ENCODE data around the gene PTPRT.

Gene PTPRT

DNA sequence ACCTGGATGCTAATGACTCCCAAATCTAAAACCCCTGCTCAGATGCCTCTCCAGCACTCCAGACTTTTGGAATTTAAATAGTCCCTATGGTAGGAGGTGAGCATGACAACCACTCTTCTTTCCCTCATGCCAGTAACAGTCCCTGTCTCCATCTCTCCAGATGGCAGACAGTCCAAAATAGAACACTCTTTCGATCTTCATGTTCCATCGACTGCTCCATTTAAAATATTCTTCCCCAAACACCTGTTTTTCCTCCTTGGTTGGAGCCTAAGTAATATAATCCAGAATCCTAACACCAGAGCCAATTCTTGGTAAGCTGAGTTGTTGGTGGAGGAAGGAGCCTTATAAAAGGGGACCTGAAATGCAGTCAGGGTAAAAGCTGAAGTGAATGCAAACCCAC, 848.1 kb downstream of the PTPRT start:
- Histone ChIP-seq H3K36me3 (ENCODE audit: insufficient read depth, low read depth, low read length) (no peaks in the 10 kb centered on the region), H3K27me3 (ENCODE audit: insufficient read depth, low read length) (no peaks in the 10 kb centered on the region), H3K27ac (ENCODE audit: low read length) (no peak overlapping the region), H3K4me1 (ENCODE audit: insufficient read depth, low read length) (no peaks in the 10 kb centered on the region), H3K9me3 (ENCODE audit: insufficient read depth, low read depth, low read length) (no peaks in the 10 kb centered on the region), H3K9ac (ENCODE audit: low read depth, low read length) (no peak overlapping the region), H3K4me3 (ENCODE audit: low read length) (no peak overlapping the region)

DNA sequence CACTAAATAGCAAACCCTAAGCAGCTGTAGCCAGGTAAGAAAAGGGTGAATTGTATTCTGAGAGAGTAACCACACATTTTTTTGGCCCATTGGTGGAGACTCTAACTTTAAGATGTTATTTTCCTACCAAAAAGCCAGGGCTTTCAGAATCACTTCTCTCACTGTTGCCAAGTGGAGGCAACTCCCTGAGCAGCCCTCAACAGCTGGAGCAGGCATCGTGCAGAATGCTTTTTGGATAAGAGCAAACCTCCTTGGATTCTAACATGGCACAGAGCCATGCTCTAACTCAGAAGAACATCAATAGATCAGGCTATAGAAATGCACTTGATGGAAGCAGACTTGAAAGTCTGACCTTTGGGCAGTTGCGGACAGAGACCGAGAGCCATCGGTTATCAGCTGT, 849.3 kb downstream of the PTPRT start:
- no peak overlapping the region for H3K4me3 ChIP-seq (ENCODE audit: low read length)
- no peaks in the 10 kb centered on the region for H3K36me3 ChIP-seq (ENCODE audit: insufficient read depth, low read depth, low read length)
- no peaks in the 10 kb centered on the region for H3K9me3 ChIP-seq (ENCODE audit: insufficient read depth, low read depth, low read length)
- no peaks in the 10 kb centered on the region for H3K27me3 ChIP-seq (ENCODE audit: insufficient read depth, low read length)
- no peak overlapping the region for H3K27ac ChIP-seq (ENCODE audit: low read length)
- H3K9ac ChIP-seq (ENCODE audit: low read depth, low read length): no peak overlapping the region
- no peaks in the 10 kb centered on the region for H3K4me1 ChIP-seq (ENCODE audit: insufficient read depth, low read length)

DNA sequence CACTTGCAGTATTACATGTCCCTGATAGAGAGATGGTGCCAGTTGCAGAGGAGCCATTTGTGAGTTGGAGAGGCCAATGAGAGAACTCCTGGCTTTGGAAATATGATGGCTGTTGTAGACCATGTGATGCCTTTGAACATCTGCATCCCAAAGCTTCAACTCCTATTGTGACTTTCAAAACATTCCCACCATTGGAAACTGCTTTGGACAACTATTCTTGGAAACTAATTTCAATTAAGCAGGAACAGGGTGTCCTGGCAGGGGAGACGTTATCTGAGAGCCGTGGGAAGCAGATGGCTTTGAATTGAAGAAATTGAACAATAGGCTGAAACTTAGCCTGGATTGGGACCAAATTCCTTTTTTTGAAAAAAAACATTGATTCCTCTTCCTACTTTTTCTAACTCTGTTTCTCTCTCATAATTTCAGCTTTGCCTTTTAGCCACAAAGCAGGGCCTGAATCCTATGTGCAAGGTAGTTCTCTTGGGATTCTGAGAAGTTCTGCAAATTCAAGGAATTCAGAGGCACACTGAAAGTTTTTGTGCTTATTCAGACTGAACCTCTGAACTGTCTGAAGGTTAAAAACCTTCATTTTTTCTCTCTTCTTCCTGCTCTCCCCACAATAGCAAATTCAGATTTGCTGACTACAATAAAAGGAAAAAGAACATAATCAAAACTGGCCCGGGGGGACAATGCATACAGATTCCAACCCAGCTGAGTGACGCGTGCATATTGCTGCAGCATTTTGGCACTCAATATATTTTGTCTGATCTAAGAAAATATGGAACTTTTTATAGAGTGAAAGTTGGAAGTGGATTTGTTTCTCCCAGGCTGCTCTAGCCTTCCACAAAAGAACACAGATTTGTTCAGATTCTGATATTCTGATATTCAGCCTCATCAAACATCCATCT, 851.2 kb downstream of the PTPRT start:
- no peaks in the 10 kb centered on the region for H3K4me1 ChIP-seq (ENCODE audit: insufficient read depth, low read length)
- H3K9ac ChIP-seq (ENCODE audit: low read depth, low read length): no peak overlapping the region
- no peaks in the 10 kb centered on the region for H3K9me3 ChIP-seq (ENCODE audit: insufficient read depth, low read depth, low read length)
- H3K27me3 ChIP-seq (ENCODE audit: insufficient read depth, low read length): no peaks in the 10 kb centered on the region
- no peaks in the 10 kb centered on the region for H3K36me3 ChIP-seq (ENCODE audit: insufficient read depth, low read depth, low read length)
- no peak overlapping the region for H3K4me3 ChIP-seq (ENCODE audit: low read length)
- H3K27ac ChIP-seq (ENCODE audit: low read length): no peak overlapping the region

DNA sequence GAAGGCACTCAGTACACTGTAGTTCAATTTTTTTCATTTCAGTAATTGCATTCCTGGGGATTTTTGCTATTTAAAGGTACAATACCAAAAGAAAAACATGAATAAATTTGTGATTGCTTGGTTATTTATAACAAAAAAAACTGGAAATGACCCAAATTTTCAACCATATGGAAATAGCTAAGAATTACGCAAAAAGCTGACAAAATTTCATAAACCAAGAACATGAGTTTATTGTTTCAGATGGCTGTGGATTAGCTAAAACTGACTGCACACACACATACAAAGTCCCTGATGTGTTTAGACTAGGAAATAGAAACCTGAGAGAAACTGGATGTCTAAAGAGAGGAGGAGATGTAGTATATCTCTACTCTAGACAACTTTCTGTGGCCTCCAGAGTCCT, 853.1 kb downstream of the PTPRT start:
- Histone ChIP-seq H3K4me3 (ENCODE audit: low read length) (no peak overlapping the region), H3K36me3 (ENCODE audit: insufficient read depth, low read depth, low read length) (no peaks in the 10 kb centered on the region)

DNA sequence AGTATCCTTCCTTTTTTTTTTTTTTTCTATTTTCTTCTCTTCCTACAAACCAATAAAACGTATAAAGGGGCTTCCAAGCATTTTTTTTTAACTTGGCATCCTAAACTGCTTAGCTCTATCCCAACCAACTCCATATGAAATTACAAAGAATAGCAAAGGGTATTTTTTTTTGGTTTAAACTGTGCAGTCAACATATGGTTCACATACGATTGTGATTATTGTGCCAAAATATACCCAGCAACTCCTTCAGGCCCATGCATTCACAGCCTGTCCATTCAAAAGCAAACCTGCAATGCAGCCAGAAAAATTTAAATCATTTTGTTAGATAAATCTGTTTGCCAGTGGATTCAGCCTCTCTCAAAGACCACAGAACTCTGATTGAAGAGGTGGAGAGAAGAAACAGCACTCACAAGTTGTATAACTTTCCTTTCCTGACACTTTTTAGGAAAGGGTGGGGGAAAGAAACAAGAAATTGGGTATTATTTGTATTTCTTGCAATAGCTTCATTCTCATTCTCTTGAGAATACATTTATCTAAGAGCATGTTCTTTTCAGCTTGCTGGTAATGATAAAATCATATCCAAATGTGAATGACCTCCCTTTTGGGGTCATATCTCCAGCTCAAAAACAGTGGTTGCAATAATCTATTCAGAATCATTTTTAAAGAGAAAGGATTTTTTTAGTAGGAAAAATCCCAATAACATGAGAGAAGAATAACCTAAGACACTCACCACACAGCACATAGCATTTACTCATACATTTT, 870.3 kb downstream of the PTPRT start:
- no peaks in the 10 kb centered on the region for H3K36me3 ChIP-seq (ENCODE audit: insufficient read depth, low read depth, low read length)
- H3K4me1 ChIP-seq (ENCODE audit: insufficient read depth, low read length): 0 out of 2 replicates have a peak, but pooled peaks cover 2% of the 10 kb centered on the region
- H3K9ac ChIP-seq (ENCODE audit: low read depth, low read length): no peak overlapping the region
- no peaks in the 10 kb centered on the region for H3K9me3 ChIP-seq (ENCODE audit: insufficient read depth, low read depth, low read length)
- no peak overlapping the region for H3K4me3 ChIP-seq (ENCODE audit: low read length)
- no peaks in the 10 kb centered on the region for H3K27me3 ChIP-seq (ENCODE audit: insufficient read depth, low read length)
- no peak overlapping the region for H3K27ac ChIP-seq (ENCODE audit: low read length)

More for the DNA sequence above, 853.1 kb downstream of the PTPRT start:
- Histone ChIP-seq H3K4me1 (ENCODE audit: insufficient read depth, low read length) (no peaks in the 10 kb centered on the region), H3K27me3 (ENCODE audit: insufficient read depth, low read length) (no peaks in the 10 kb centered on the region), H3K27ac (ENCODE audit: low read length) (no peak overlapping the region), H3K9me3 (ENCODE audit: insufficient read depth, low read depth, low read length) (no peaks in the 10 kb centered on the region), H3K9ac (ENCODE audit: low read depth, low read length) (no peak overlapping the region)

DNA sequence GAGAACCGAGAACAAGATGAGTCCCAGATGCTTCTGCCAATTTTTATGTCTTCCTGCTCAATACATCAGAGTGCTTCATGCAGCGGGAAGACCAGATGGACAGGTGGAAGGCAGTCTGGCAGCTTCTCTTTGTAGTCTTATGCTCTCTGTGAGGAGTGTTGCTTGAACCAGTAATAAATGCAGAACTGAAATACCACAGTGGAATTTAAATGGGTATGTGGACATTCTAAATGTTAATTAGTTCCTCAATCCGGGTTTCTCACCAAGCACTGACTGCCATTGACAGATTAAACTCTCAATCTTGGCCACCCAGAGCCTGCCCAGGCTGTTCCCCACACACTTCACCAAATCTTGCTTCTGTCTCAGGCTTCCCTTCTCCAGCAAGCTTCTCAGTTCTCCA, 876.0 kb downstream of the PTPRT start:
- Histone ChIP-seq H3K9ac (ENCODE audit: low read depth, low read length) (no peak overlapping the region), H3K27me3 (ENCODE audit: insufficient read depth, low read length) (no peaks in the 10 kb centered on the region), H3K27ac (ENCODE audit: low read length) (no peak overlapping the region), H3K4me3 (ENCODE audit: low read length) (no peak overlapping the region), H3K9me3 (ENCODE audit: insufficient read depth, low read depth, low read length) (no peaks in the 10 kb centered on the region), H3K36me3 (ENCODE audit: insufficient read depth, low read depth, low read length) (no peaks in the 10 kb centered on the region), H3K4me1 (ENCODE audit: insufficient read depth, low read length) (peaks cover 4% of the 10 kb centered on the region; the same call in 1 of the 2 replicates)

DNA sequence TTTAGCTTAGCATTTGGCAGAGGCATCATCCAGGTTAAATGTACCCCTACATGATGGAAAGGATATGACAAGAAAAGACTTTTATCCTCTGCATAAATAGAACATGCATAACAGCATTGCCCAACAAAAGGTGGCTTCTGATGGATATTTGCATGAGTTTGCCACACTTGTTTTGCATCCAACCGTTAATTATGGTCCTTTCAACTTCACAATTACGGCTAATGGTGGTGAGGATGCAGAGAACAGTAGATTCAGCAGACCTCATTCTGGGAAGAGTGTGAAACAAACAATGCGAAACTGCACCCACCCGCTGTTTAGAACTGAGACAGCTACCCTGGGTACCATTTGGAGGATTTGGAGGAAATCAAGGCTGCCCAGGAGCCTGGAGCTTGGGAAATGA, 880.7 kb downstream of the PTPRT start:
- no peaks in the 10 kb centered on the region; the same call in 1 of the 2 replicates for H3K9me3 ChIP-seq (ENCODE audit: insufficient read depth, low read depth, low read length)
- no peak overlapping the region for H3K27ac ChIP-seq (ENCODE audit: low read length)
- no peaks in the 10 kb centered on the region for H3K36me3 ChIP-seq (ENCODE audit: insufficient read depth, low read depth, low read length)
- peaks cover 2% of the 10 kb centered on the region; the same call in 1 of the 2 replicates for H3K4me1 ChIP-seq (ENCODE audit: insufficient read depth, low read length)
- no peaks in the 10 kb centered on the region for H3K27me3 ChIP-seq (ENCODE audit: insufficient read depth, low read length)
- H3K9ac ChIP-seq (ENCODE audit: low read depth, low read length): no peak overlapping the region
- no peak overlapping the region for H3K4me3 ChIP-seq (ENCODE audit: low read length)

DNA sequence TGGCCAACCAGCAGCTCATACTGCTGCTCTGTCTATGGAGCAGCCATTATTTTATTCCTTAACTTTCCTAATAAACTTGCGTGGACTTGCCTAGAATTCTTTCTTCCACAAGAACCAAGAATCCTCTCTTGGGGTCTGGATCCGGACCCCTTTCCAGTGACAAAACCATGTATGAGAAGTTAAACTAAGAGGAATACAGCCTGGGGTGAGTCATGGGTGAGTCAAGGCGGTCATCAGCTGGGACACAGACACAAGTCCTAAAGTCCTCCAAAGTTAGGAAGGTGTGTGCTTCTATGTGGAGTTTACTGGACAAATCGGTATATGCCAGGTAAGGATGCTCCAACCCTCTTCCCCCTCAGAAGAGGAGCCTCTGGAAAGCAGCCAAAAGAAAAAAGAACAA, 881.5 kb downstream of the PTPRT start:
- H3K27ac ChIP-seq (ENCODE audit: low read length): no peak overlapping the region
- no peaks in the 10 kb centered on the region for H3K27me3 ChIP-seq (ENCODE audit: insufficient read depth, low read length)
- H3K9me3 ChIP-seq (ENCODE audit: insufficient read depth, low read depth, low read length): no peaks in the 10 kb centered on the region; the same call in 1 of the 2 replicates
- no peak overlapping the region for H3K4me3 ChIP-seq (ENCODE audit: low read length)
- no peak overlapping the region for H3K9ac ChIP-seq (ENCODE audit: low read depth, low read length)
- H3K36me3 ChIP-seq (ENCODE audit: insufficient read depth, low read depth, low read length): no peaks in the 10 kb centered on the region
- peaks cover 2% of the 10 kb centered on the region; the same call in 1 of the 2 replicates for H3K4me1 ChIP-seq (ENCODE audit: insufficient read depth, low read length)

DNA sequence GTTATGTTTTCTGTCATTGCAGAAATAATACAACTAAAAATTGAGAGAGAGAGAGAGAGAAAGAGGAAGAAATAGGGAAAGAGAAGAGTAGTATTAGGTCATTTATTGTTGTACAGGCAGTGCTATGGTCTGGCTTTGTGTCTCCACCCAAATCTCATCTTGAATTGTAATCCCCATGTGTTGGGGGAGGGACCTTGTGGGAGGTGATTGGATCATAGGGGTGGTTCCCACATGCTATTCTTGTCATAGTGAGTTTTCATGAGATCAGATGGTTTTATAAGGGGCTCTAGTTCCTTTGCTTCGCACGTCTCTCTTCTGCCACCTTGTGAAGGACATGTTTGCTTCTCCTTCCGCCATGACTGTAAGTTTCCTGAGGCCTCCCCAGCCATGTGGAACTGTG, 894.1 kb downstream of the PTPRT start:
- H3K36me3 ChIP-seq (ENCODE audit: insufficient read depth, low read depth, low read length): no peaks in the 10 kb centered on the region
- H3K4me3 ChIP-seq (ENCODE audit: low read length): no peak overlapping the region
- H3K27ac ChIP-seq (ENCODE audit: low read length): no peak overlapping the region
- no peak overlapping the region for H3K9ac ChIP-seq (ENCODE audit: low read depth, low read length)
- H3K9me3 ChIP-seq (ENCODE audit: insufficient read depth, low read depth, low read length): no peaks in the 10 kb centered on the region; the same call in 1 of the 2 replicates
- no peaks in the 10 kb centered on the region for H3K27me3 ChIP-seq (ENCODE audit: insufficient read depth, low read length)
- H3K4me1 ChIP-seq (ENCODE audit: insufficient read depth, low read length): no peaks in the 10 kb centered on the region

DNA sequence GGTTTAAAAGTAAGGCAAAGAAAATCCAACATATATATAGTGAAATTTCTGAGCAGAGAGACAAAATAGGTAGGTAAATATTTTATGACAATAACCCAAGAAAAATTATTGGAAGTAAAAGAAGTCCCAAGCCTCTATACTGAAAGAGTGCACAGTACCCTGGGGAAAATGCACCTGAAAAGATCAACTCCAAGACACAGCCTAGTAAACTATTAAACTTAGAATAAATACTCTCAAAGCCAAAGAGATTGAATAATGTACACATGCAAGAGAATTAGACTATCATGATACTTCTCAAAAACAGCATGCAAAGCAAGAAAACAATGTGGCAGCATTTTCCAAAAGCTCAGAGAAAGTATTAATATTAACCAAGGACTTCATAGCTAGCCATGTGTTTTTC, 894.7 kb downstream of the PTPRT start:
- Histone ChIP-seq H3K4me3 (ENCODE audit: low read length) (no peak overlapping the region), H3K27ac (ENCODE audit: low read length) (no peak overlapping the region), H3K9ac (ENCODE audit: low read depth, low read length) (no peak overlapping the region), H3K27me3 (ENCODE audit: insufficient read depth, low read length) (no peaks in the 10 kb centered on the region), H3K4me1 (ENCODE audit: insufficient read depth, low read length) (no peaks in the 10 kb centered on the region), H3K36me3 (ENCODE audit: insufficient read depth, low read depth, low read length) (no peaks in the 10 kb centered on the region), H3K9me3 (ENCODE audit: insufficient read depth, low read depth, low read length) (no peaks in the 10 kb centered on the region; the same call in 1 of the 2 replicates)

DNA sequence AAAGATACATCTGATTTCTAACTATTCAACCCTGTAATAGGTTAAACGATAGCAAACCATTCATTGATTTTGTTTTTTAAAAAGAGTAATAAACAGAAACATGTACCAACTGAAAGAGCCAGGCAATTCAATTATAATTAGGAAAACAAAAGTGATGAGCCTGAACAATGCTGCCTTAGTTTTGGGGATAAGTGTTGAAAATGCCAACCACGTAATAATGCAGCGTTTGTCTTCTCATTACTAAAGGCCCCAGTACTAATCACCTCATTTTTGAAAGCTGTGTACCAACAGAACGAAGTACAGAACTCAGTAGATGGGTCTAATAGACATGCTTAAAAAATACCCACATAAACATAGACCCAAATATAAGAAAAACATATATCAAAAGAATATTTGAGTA, 907.9 kb downstream of the PTPRT start:
- Histone ChIP-seq H3K27me3 (ENCODE audit: insufficient read depth, low read length) (no peaks in the 10 kb centered on the region), H3K36me3 (ENCODE audit: insufficient read depth, low read depth, low read length) (no peaks in the 10 kb centered on the region), H3K4me1 (ENCODE audit: insufficient read depth, low read length) (no peaks in the 10 kb centered on the region), H3K9me3 (ENCODE audit: insufficient read depth, low read depth, low read length) (0 out of 2 replicates have a peak, but pooled peaks cover 4% of the 10 kb centered on the region), H3K27ac (ENCODE audit: low read length) (no peak overlapping the region), H3K9ac (ENCODE audit: low read depth, low read length) (no peak overlapping the region), H3K4me3 (ENCODE audit: low read length) (no peak overlapping the region)

All from iPS-20b (cell line).